SK-N-SH (cell line): ENCODE results near the gene SV2A.

Experiments
- CHD2 ChIP-seq: fragments of 150-350 bp; IDR thresholded peaks from 2 replicates; pipeline ENCODE4 v1.6.1; 2018; ENCODE audit warnings: low read length; ENCODE audit not compliant: partially characterized antibody
- EP300 ChIP-seq, 2 experiments: IDR thresholded peaks; 2 replicates each; pipeline versions ENCODE4 v1.4.0 to v1.6.1; 2012; ENCODE audit warnings: borderline replicate concordance in 1 of 2, low read depth in 1 of 2, low read length in 1 of 2
- EZH2phosphoT487 ChIP-seq: fragments of 200-600 bp; sonication (generic); IDR thresholded peaks from 2 replicates; pipeline ENCODE4 v1.6.1; 2017; ENCODE audit warnings: low read depth, mixed run types, mild to moderate bottlenecking, antibody characterized with exemption, moderate library complexity, borderline replicate concordance
- FOXJ3 ChIP-seq: sonication (generic); formaldehyde crosslinking; IDR thresholded peaks from 2 replicates; pipeline ENCODE4 v1.5.1; 2020; ENCODE audit warnings: mild to moderate bottlenecking, missing genetic modification reagents
- MEF2A ChIP-seq: IDR thresholded peaks from 2 replicates; pipeline ENCODE4 v1.4.0; 2012; ENCODE audit warnings: low read depth, borderline replicate concordance
- NRF1 ChIP-seq: IDR thresholded peaks from 2 replicates; pipeline ENCODE4 v1.6.1; 2012; ENCODE audit warnings: low read depth, mild to moderate bottlenecking, low read length
- RAD21 ChIP-seq: IDR thresholded peaks from 2 replicates; pipeline ENCODE4 v1.6.1; 2012; ENCODE audit warnings: mild to moderate bottlenecking, low read length
- SIN3A ChIP-seq: IDR thresholded peaks from 2 replicates; pipeline ENCODE4 v1.6.1; 2012; ENCODE audit warnings: low read depth, mild to moderate bottlenecking, low read length, moderate library complexity, borderline replicate concordance
- SMC3 ChIP-seq: IDR thresholded peaks from 2 replicates; pipeline ENCODE4 v1.6.1; 2012; ENCODE audit warnings: low read depth, low read length, improper control_type of control experiment
- TAF1 ChIP-seq: IDR thresholded peaks from 2 replicates; pipeline ENCODE4 v1.6.1; 2012; ENCODE audit warnings: low read depth, mild to moderate bottlenecking, low read length, moderate library complexity, borderline replicate concordance
- TCF12 ChIP-seq: IDR thresholded peaks from 2 replicates; pipeline ENCODE4 v1.4.0; 2012
- TF ChIP-seq, protein P1 (sequence below): fragments of 200-600 bp; sonication (generic); IDR thresholded peaks from 2 replicates; pipeline ENCODE4 v1.6.1; 2017; ENCODE audit warnings: antibody characterized with exemption, mild to moderate bottlenecking, moderate library complexity
- TF ChIP-seq, protein P2 (sequence below): IDR thresholded peaks from 2 replicates; pipeline ENCODE4 v1.4.0; 2012; ENCODE audit warnings: low read depth, borderline replicate concordance
- TF ChIP-seq, protein P3 (sequence below): IDR thresholded peaks from 2 replicates; pipeline ENCODE4 v1.4.0; 2012; ENCODE audit warnings: low read depth

DNA sequence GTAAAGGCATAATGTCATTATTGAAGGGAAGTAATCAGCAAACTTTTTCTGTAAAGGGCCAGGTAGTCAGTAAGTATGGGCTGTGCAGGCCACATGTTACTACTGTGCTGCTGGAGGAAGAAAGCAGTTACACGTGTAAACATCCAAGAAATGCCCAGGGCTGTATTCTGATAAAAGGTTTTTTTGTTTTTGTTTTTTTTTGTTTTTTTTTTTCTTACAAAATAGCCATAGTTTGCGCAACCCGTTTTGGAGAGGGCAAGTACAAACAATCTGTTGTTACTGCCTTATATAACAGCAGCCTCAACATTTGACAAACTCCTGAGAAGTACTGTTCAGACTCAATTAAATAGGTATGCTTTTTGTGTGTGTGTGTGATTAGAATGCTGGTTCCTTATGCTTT is 45.7 kb upstream of the SV2A start:
- TF ChIP-seq TCF12 (no peak), SIN3A (no peak), EP300 (IDR thresholded peaks at IDR 0.05; ENCODE audit: borderline replicate concordance in 1 of 2, low read depth in 1 of 2, low read length in 1 of 2) (no peak), TAF1 (no peak), MEF2A (no peak), RAD21 (no peak), EZH2phosphoT487 (no peak), SMC3 (no peak), FOXJ3 (no peak), CHD2 (no peak), NRF1 (no peak)
- TF ChIP-seq, protein P1, sequence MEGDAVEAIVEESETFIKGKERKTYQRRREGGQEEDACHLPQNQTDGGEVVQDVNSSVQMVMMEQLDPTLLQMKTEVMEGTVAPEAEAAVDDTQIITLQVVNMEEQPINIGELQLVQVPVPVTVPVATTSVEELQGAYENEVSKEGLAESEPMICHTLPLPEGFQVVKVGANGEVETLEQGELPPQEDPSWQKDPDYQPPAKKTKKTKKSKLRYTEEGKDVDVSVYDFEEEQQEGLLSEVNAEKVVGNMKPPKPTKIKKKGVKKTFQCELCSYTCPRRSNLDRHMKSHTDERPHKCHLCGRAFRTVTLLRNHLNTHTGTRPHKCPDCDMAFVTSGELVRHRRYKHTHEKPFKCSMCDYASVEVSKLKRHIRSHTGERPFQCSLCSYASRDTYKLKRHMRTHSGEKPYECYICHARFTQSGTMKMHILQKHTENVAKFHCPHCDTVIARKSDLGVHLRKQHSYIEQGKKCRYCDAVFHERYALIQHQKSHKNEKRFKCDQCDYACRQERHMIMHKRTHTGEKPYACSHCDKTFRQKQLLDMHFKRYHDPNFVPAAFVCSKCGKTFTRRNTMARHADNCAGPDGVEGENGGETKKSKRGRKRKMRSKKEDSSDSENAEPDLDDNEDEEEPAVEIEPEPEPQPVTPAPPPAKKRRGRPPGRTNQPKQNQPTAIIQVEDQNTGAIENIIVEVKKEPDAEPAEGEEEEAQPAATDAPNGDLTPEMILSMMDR, result no peak
- TF ChIP-seq, protein P2, sequence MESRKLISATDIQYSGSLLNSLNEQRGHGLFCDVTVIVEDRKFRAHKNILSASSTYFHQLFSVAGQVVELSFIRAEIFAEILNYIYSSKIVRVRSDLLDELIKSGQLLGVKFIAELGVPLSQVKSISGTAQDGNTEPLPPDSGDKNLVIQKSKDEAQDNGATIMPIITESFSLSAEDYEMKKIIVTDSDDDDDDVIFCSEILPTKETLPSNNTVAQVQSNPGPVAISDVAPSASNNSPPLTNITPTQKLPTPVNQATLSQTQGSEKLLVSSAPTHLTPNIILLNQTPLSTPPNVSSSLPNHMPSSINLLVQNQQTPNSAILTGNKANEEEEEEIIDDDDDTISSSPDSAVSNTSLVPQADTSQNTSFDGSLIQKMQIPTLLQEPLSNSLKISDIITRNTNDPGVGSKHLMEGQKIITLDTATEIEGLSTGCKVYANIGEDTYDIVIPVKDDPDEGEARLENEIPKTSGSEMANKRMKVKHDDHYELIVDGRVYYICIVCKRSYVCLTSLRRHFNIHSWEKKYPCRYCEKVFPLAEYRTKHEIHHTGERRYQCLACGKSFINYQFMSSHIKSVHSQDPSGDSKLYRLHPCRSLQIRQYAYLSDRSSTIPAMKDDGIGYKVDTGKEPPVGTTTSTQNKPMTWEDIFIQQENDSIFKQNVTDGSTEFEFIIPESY, result no peak
- TF ChIP-seq, protein P3, sequence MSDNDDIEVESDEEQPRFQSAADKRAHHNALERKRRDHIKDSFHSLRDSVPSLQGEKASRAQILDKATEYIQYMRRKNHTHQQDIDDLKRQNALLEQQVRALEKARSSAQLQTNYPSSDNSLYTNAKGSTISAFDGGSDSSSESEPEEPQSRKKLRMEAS, result no peak
